ENCODE results near the gene REEP1. TPM values are rescaled to one million over a fixed set of nuclear protein-coding genes. Genes with fewer than 3 reads are reported as not detected.

REEP1 gene
- total RNA-seq, 1 donor from 2014 or later, result not detected

GRCh38 chr2:86301711-86302202 is 35.7 kb downstream of the REEP1 start:
- ChIA-PET CTCF (interaction anchor here (2.1 kb wide), 1 partner anchor 81 kb away, joined by 11 read pairs; no protein-coding TSS in a partner anchor), POLR2A (no interaction called here)
- no peaks in the 10 kb centered on the region for H3K36me3 Mint-ChIP-seq (ENCODE audit: low read depth)
- ATAC-seq (ENCODE audit: low read depth) (no peak), DNase-seq (no peak)
- no peaks in the 10 kb centered on the region for H3K9me3 Mint-ChIP-seq
- no peak overlapping the region for H3K4me3 Mint-ChIP-seq
- H3K27me3 Mint-ChIP-seq, result peaks cover 32% of the 10 kb centered on the region
- H3K4me1 Mint-ChIP-seq, result no peaks in the 10 kb centered on the region
- intact Hi-C loops (cut with micrococcal nuclease), result no loop called here
- TF ChIP-seq CTCF (IDR thresholded peaks at IDR 0.05), result no peak
- H3K27ac Mint-ChIP-seq, result no peak overlapping the region

- no peaks in the 10 kb centered on the region for H3K4me1 Mint-ChIP-seq
- H3K4me3 Mint-ChIP-seq, result no peak overlapping the region
- CTCF ChIA-PET, result interaction anchor here (0.8 to 2.1 kb wide), 2 partner anchors 71 to 80 kb away, joined by 3 to 11 read pairs; no protein-coding TSS in a partner anchor
- ATAC-seq (ENCODE audit: low read depth) (no peak), DNase-seq (no peak)
- H3K27ac Mint-ChIP-seq, result no peak overlapping the region
- TF ChIP-seq CTCF (IDR thresholded peaks at IDR 0.05), result no peak
- POLR2A ChIA-PET, result no interaction called here
- H3K27me3 Mint-ChIP-seq, result peaks cover 32% of the 10 kb centered on the region
- no peaks in the 10 kb centered on the region for H3K9me3 Mint-ChIP-seq
- intact Hi-C loops (cut with micrococcal nuclease), result no loop called here
- no peaks in the 10 kb centered on the region for H3K36me3 Mint-ChIP-seq (ENCODE audit: low read depth)
Measured at GRCh38 chr2:86301009-86301408, 36.4 kb downstream of the REEP1 start.

GRCh38 chr2:86300496-86300895 is 36.9 kb downstream of the REEP1 start:
- peaks cover 32% of the 10 kb centered on the region for H3K27me3 Mint-ChIP-seq
- no peaks in the 10 kb centered on the region for H3K4me1 Mint-ChIP-seq
- no peak for TF ChIP-seq CTCF (IDR thresholded peaks at IDR 0.05)
- ChIA-PET POLR2A (no interaction called here), CTCF (interaction anchor here (0.8 to 2.1 kb wide), 2 partner anchors 72 to 79 kb away, joined by 3 to 11 read pairs; no protein-coding TSS in a partner anchor)
- no peak for ATAC-seq (ENCODE audit: low read depth)
- DNase-seq, result no peak
- no peak overlapping the region for H3K4me3 Mint-ChIP-seq
- intact Hi-C loops (cut with micrococcal nuclease), result no loop called here
- no peaks in the 10 kb centered on the region for H3K36me3 Mint-ChIP-seq (ENCODE audit: low read depth)
- H3K27ac Mint-ChIP-seq, result no peak overlapping the region
- H3K9me3 Mint-ChIP-seq, result no peaks in the 10 kb centered on the region

GRCh38 chr2:86298411-86299390 is 38.7 kb downstream of the REEP1 start:
- ATAC-seq (ENCODE audit: low read depth) (no peak), DNase-seq (no peak)
- Mint-ChIP-seq H3K4me1 (no peaks in the 10 kb centered on the region), H3K4me3 (no peak overlapping the region), H3K9me3 (no peaks in the 10 kb centered on the region), H3K27ac (no peak overlapping the region), H3K36me3 (ENCODE audit: low read depth) (no peaks in the 10 kb centered on the region), H3K27me3 (peaks cover 26% of the 10 kb centered on the region)
- ChIA-PET POLR2A (interaction anchor here (1.1 kb wide), 1 partner anchor 13 kb away, joined by 7 read pairs; no protein-coding TSS in a partner anchor), CTCF (interaction anchor here (5.4 kb wide), 1 partner anchor 77 kb away, joined by 50 read pairs; no protein-coding TSS in a partner anchor)
- no peak for TF ChIP-seq CTCF (IDR thresholded peaks at IDR 0.05)
- intact Hi-C loops (cut with micrococcal nuclease), result no loop called here
